NCI-H2081 (cell line): ENCODE measurements around the gene ADPRH.

Source experiments
- DNase-seq, 2 experiments: peaks; one replicate each; lab custom pipeline; 2025; lab: John Stamatoyannopoulos, UW

Gene ADPRH

DNA sequence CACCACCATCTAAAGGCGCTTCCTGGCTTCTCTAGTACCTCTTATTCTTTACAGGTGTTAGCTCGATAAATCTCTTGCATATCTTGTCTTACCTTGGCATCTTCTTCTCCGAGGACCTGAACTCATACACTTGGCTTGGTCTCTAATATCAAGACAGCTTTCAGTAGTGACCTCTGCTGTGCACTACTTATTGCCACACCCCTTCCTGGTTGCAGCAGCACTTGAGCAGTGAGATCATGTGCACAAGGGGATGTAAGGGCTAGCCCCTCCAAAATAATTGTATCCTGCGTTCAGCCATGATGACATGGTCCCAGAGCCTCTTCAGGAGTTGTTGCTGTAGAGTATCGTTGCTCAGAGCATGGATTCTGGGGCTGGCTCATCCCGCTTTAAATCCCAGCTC lies 17.1 kb downstream of the ADPRH start:
- no peak for DNase-seq

DNA sequence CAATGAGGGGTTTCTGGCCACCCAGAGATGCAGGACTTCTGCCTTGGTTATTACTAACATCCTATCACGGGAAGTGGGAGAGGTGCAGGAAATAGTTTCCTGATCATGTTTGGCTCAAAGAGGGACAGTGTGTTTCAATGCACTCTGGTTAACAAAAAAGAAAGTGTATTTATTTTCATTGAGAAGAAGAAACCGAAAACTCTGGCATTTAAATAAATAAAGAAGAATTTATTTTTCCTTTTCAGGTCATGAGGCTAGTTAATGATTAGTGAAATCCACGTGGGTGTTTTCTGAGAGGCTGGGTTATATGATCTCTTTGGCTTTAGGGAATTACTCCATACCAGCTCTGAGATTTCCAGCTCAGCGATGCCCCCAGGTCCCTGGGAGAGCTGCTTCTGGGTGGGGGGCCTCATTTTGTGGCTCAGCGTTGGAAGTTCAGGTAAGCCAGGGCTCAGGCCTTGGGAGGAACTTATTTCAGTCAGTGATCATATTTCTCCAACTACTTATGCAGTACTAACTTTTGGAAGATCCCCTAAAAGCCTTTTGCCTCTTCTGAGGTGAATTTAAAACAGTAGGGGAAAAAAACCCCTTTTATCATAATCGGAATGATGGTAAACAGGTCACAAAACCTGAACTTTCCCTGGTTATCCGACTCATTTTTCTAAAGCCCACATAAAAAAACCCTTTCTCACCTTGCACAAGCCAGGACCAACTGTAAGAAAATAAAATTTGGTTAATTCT lies 18.4 kb downstream of the ADPRH start, which contains the start of gene PLA1A:
Gene PLA1A, plus strand, starts transcription at position 338 of the 741 bp plus-strand sequence. Its CDS starts 29 bp downstream, at position 367.
- DNase-seq, result no peak

- no peak for DNase-seq
Observed at GRCh38 chr3:119598410-119599098, 19.3 kb downstream of the ADPRH start.

DNA sequence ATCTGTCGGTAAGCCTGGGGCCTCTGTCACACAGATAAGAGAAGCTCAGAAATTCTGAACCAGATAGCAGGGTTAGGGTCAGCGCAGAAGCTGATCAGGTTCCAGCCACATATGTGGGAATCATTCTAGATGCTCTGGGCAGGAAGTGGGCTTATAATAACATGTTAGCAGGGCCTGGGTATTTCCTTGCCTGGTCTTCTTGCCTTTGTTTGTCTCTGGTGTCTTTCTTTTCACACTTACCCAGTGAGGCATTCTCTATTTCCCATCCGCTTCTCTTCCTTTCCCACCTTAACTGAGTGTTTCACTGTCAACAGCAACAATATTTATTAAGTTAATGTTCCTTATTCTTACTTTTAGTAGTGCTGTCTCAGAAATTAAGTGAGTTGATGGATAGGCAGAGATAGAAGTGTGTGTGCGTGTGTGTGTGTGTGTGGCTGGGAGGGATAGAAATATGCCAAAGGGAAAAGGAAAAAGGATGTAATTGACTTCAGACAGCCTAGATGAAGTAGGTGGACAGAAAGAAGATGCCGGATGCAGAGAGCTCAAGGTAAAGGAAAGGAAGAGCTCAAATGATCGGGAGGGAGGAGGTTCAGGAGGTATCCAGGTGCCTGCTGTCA lies 20.4 kb downstream of the ADPRH start:
- no peak for DNase-seq

GRCh38 chr3:119600732-119601131 lies 21.4 kb downstream of the ADPRH start:
- DNase-seq, result no peak

DNA sequence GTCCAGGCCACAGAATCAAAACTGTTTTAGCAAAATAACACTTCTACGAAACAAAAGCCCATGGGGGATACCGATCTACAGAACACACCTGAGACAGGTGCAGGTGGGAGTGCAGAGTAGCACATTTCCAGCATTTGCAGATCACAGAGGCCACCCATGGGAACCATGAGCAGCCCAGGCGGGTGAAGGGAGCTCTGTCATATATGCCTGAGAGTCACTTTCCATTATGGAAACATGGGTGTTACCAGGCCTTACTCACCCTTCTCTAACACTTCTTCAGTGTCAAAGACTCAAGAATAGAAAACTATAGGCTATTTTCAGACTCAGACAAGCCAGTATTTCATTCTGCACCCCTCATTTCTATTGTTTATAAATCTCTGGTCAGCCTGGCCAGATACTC lies 21.9 kb downstream of the ADPRH start:
- no peak for DNase-seq

- no peak for DNase-seq
Observed at GRCh38 chr3:119602676-119603075, 23.4 kb downstream of the ADPRH start.

GRCh38 chr3:119604878-119605277 lies 25.6 kb downstream of the ADPRH start:
- DNase-seq, result no peak

DNA sequence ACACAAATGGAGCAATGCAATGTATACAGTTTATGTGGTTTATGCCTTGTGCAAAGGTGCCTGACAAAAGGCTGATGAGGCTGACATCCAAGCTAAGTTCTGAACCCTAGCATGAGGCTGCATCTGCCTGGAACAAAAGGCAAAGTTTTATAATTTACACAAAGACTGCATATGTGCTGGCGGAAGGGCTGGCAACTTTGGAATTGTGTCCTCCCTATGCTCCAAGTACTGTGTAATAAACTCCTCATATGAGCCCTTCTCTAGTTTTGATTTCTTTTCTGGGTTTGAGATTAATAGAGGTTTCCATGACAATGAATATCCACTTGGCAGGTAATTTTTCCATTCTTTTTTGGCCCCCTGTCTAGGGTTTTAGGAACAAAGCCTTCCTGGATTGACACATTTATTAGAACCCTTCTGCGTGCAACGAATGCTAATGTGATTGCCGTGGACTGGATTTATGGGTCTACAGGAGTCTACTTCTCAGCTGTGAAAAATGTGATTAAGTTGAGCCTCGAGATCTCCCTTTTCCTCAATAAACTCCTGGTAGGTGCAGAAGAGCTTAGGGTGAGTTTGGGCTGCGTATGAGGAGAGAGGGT lies 29.2 kb downstream of the ADPRH start:
- no peak for DNase-seq

DNA sequence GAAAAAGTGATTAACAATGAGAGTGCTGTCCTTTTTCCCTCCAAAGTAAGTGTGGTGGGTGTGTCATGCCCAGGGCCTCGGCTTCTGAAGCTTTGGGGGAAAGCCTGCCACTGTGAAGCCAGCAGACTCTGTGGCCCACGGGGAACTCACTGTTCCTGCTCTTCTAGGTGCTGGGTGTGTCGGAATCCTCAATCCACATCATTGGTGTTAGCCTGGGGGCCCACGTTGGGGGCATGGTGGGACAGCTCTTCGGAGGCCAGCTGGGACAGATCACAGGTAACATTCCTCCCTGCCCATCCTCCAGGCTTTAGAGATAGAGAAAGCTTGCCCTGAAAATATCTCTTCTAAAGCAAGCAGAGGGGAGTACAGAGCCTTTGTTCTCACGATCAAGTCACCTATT lies 30.0 kb downstream of the ADPRH start:
- no peak for DNase-seq

GRCh38 chr3:119611664-119612063 lies 32.4 kb downstream of the ADPRH start:
- no peak for DNase-seq

DNA sequence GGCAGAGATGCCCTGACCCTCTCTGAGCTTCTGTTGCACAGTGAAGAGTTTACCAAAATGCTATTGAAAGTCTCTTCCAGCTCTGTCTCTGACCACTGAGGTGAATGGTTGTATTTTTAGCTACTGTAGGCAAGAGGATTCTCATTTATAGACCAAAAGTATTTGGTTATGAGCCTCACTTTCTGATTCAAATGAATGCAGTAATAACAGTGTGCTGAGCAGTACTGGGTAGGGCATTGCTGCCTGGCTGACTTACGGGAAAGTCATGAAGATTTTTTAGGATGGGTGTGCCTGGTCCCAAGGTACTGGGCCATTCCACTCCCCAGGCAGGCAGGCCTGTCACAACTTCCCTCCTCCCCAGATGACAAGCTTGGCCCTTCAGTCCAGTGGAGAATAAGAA lies 33.9 kb downstream of the ADPRH start:
- DNase-seq, result no peak

- DNase-seq, result no peak
Observed at GRCh38 chr3:119613872-119614271, 34.6 kb downstream of the ADPRH start.

DNA sequence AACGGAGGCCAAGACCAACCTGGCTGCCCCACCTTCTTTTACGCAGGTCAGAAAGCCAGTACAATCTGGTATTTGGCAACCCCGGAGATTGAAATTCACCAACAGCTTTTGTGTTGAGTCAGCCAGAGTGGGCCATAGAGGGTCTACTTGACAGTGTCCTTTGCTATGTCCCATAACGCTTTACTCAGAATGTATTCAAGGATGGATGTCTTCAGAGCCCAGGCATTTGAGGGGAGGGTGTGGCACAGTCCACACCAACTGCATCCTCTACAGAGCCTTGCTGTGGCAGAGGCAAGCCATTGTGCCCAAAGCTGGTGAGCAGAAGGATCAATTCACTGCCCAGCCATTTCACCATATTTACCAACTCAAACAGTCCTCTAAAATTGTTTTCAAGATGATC lies 36.8 kb downstream of the ADPRH start:
- DNase-seq, result no peak

GRCh38 chr3:119619094-119619493 lies 39.8 kb downstream of the ADPRH start:
- DNase-seq, result no peak

DNA sequence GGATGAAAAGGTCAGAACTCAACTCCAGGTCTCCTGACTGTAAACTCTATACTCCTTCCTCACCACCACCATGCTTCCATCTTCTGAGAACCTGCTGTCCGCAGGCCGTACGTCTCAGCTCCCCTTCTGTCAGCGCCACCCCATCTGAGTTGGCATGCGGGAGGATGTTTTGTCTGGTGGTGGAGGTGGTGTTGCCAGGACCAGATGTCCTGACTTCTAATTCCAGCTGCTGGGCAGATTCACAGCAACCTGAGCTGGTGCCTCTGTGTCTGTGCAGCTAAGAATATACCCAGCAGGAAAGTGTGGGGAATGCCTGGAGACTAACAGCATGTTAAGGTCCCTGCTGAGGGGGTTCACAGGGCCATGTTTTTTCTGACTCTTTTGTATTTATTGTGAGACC lies 41.6 kb downstream of the ADPRH start:
- DNase-seq, result no peak

- DNase-seq, result no peak
Observed at GRCh38 chr3:119624002-119624720, 44.9 kb downstream of the ADPRH start.

DNA sequence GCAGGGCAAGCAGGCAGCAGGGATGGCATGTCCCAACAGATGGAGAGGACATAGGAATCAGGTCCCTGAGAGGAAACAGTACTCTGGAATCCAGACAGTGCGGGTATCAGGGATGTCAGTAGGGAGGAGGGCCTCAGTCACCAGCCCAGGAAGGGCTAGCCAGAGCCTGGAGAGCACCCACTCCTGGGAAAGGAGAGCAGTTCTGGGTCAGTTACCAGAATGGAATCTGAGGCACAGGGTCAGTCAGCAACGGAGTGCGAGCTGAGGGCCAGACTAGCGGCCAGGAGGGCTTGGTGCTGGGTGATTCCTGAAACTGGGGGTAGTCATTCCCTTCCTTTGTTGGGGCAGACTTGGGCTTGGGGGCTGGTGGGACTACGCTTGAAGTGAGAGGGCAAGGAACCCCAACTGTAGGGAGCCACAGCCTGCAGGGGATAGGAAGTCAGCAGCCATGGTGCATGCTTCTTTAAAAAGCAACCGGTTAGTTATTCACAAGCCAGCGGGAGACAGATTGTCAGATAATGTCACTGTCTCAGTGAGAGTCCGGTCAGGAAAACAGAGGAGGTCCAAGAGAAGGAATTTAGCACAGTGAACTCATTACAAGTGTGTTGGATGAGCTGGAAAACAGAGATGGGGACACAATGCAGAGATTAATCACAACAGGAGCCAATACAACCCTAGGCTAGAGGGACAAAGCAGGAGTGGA lies 46.3 kb downstream of the ADPRH start:
- DNase-seq, result no peak

DNA sequence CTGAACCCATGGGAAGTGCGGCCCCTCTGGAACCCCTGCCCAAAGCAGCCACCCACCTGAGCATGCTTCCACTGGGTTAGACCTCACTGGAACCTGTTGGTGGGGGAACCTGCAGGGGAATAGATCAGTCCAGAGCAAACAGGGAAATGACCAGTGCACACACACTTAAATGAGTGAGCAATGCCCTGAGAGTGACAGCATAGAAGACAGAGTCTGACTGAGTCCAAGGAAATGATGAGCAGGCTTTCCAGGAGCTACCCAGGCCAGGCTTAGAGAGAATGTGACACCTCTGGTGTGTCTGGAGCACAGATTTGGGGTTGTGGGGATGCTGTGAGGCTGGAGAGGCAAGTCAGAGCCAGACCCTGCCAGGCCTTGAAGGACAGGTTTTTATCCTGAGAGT lies 46.9 kb downstream of the ADPRH start:
- DNase-seq, result no peak

GRCh38 chr3:119627461-119627860 lies 48.2 kb downstream of the ADPRH start:
- DNase-seq, result no peak

- no peak for DNase-seq
Observed at GRCh38 chr3:119628390-119628789, 49.1 kb downstream of the ADPRH start.
